ENCODE data around the gene MAP3K20. TPM values are rescaled to one million over a fixed set of nuclear protein-coding genes. Genes with fewer than 3 reads are reported as not detected.
"Not testable (repeated sequence)": the region's sequence is repeated elsewhere in the genome, so short reads cannot be mapped to it uniquely, and the experiment has no call there.

MAP3K20 gene
- total and polyA plus RNA-seq, 2 donors (not counting 1 experiment from before 2014, with no cell fraction given) = 105 to 138 TPM

DNA sequence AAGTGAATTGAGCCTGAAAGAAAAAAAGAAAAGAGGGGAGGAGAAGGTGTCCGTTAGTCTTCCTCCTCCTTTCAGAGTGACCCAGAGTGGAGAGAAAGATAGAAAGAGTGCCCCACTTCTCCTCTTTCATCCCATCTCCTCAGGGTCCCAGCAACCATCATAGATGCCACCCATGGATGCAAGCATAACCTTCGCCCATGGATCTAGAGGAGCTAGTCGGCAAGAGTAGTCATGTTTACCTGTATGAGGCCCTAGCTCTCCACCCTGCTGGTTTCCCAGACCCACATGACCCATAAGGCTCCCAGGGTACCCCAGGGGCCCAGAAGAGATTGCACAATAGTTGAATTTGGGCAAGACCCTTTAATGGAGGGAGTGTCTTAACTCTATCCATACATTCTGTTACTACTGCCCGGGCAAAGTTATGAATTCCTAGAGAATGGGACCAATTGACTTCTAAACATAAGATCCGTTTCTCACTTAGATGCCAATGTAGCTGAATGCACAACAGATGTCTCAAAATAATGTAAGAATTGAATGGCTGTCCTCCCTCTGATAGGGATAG lies 223.0 kb downstream of the MAP3K20 start:
- Histone ChIP-seq H3K4me1 (ENCODE audit: control insufficient read depth, extremely low read depth, insufficient read depth, low read length) (no peaks in the 10 kb centered on the region), H3K27me3 (ENCODE audit: control insufficient read depth, insufficient read depth, low read length) (no peaks in the 10 kb centered on the region), H4K20me1 (ENCODE audit: control insufficient read depth, extremely low read depth, insufficient read depth, low read length) (no peaks in the 10 kb centered on the region), H3K9ac (ENCODE audit: insufficient read depth, low read length) (no peak overlapping the region), H3K79me2 (ENCODE audit: control insufficient read depth, insufficient read depth, low read length) (no peaks in the 10 kb centered on the region), H3K9me3 (ENCODE audit: control insufficient read depth, insufficient read depth, low read depth, low read length) (no peaks in the 10 kb centered on the region), H3K4me3 (replicated peaks in 1 of 4; ENCODE audit: control extremely low read depth in 1 of 4, insufficient read depth in 1 of 4, low read depth in 3 of 4, low read length in 4 of 4) (no peak overlapping the region), H3K4me2 (ENCODE audit: extremely low read depth, insufficient read depth, low read length) (no peak overlapping the region), H2AFZ (ENCODE audit: low read length) (no peak overlapping the region), H3K36me3 (ENCODE audit: control insufficient read depth, insufficient read depth, low read length) (no peaks in the 10 kb centered on the region), H3K27ac (ENCODE audit: insufficient read depth, low read length) (no peak overlapping the region)
- TF ChIP-seq EZH2 (IDR thresholded peaks at IDR 0.05; ENCODE audit: low read length, missing control alignments) = no peak
- TF ChIP-seq, protein P1, sequence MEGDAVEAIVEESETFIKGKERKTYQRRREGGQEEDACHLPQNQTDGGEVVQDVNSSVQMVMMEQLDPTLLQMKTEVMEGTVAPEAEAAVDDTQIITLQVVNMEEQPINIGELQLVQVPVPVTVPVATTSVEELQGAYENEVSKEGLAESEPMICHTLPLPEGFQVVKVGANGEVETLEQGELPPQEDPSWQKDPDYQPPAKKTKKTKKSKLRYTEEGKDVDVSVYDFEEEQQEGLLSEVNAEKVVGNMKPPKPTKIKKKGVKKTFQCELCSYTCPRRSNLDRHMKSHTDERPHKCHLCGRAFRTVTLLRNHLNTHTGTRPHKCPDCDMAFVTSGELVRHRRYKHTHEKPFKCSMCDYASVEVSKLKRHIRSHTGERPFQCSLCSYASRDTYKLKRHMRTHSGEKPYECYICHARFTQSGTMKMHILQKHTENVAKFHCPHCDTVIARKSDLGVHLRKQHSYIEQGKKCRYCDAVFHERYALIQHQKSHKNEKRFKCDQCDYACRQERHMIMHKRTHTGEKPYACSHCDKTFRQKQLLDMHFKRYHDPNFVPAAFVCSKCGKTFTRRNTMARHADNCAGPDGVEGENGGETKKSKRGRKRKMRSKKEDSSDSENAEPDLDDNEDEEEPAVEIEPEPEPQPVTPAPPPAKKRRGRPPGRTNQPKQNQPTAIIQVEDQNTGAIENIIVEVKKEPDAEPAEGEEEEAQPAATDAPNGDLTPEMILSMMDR (conservative IDR thresholded peaks at IDR 0.05 in 1 of 2, IDR thresholded peaks at IDR 0.05 in 1 of 2; ENCODE audit: low read depth in 1 of 2, low read length in 2 of 2) = no peak
- DNase-seq (ENCODE audit: low read depth in 2 of 2) = peak in 1 of 2 donors; percentile 7

DNA sequence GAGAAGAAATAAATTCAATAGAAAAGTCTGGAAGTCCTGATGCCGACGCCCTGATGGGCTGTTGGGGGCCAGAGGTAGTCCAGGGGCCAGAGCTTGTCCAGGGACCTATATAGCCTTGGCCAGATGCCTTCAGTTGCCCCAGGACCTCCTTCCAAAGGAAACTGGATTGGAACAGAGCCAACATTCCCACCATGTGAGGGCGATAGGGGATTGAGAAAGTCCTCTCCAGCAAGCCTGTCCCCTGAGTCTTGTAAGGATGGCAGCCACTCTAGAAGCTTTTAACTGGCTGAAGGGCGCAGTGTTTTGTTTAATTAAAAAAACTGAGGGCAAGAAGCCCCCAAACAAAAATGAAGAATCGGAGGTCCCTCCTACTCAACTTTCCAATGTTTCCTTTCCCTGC lies 224.1 kb downstream of the MAP3K20 start:
- H3K27ac ChIP-seq (ENCODE audit: insufficient read depth, low read length) = no peak overlapping the region
- H2AFZ ChIP-seq (ENCODE audit: low read length) = no peak overlapping the region
- H3K4me1 ChIP-seq (ENCODE audit: control insufficient read depth, extremely low read depth, insufficient read depth, low read length) = no peaks in the 10 kb centered on the region
- no peak for TF ChIP-seq EZH2 (IDR thresholded peaks at IDR 0.05; ENCODE audit: low read length, missing control alignments)
- TF ChIP-seq, protein P1 (conservative IDR thresholded peaks at IDR 0.05 in 1 of 2, IDR thresholded peaks at IDR 0.05 in 1 of 2; ENCODE audit: low read depth in 1 of 2, low read length in 2 of 2) = no peak
- H3K79me2 ChIP-seq (ENCODE audit: control insufficient read depth, insufficient read depth, low read length) = no peaks in the 10 kb centered on the region
- H3K9ac ChIP-seq (ENCODE audit: insufficient read depth, low read length) = no peak overlapping the region
- no peaks in the 10 kb centered on the region for H3K36me3 ChIP-seq (ENCODE audit: control insufficient read depth, insufficient read depth, low read length)
- DNase-seq (ENCODE audit: low read depth in 2 of 2) = no peak
- no peaks in the 10 kb centered on the region for H4K20me1 ChIP-seq (ENCODE audit: control insufficient read depth, extremely low read depth, insufficient read depth, low read length)
- no peak overlapping the region for H3K4me2 ChIP-seq (ENCODE audit: extremely low read depth, insufficient read depth, low read length)
- H3K4me3 ChIP-seq (replicated peaks in 1 of 4; ENCODE audit: control extremely low read depth in 1 of 4, insufficient read depth in 1 of 4, low read depth in 3 of 4, low read length in 4 of 4) = no peak overlapping the region
- no peaks in the 10 kb centered on the region for H3K9me3 ChIP-seq (ENCODE audit: control insufficient read depth, insufficient read depth, low read depth, low read length)
- H3K27me3 ChIP-seq (ENCODE audit: control insufficient read depth, insufficient read depth, low read length) = no peaks in the 10 kb centered on the region

DNA sequence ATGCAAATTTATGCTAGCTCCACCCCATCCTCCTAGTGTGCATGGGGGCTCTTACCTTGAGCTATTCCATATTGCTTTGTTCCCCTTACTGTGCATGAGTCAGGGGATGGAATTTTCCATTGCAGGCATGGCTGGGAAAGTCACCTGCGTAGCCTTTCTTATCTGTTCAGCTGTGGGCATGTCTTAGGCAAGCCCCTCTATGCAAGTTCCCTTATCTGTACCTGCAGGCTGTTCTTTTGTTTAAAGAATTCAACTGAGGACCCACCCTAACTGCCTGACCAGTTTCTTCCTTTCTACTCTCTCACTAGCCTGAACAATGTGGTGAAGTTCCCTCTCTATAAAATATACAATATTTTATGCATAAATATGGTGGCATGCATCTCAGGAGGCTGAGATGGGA lies 224.8 kb downstream of the MAP3K20 start:
- H4K20me1 ChIP-seq (ENCODE audit: control insufficient read depth, extremely low read depth, insufficient read depth, low read length) = no peaks in the 10 kb centered on the region
- no peaks in the 10 kb centered on the region for H3K36me3 ChIP-seq (ENCODE audit: control insufficient read depth, insufficient read depth, low read length)
- H3K9ac ChIP-seq (ENCODE audit: insufficient read depth, low read length) = no peak overlapping the region
- DNase-seq (ENCODE audit: low read depth in 2 of 2) = no peak
- H3K4me1 ChIP-seq (ENCODE audit: control insufficient read depth, extremely low read depth, insufficient read depth, low read length) = no peaks in the 10 kb centered on the region
- no peaks in the 10 kb centered on the region for H3K9me3 ChIP-seq (ENCODE audit: control insufficient read depth, insufficient read depth, low read depth, low read length)
- no peak for TF ChIP-seq EZH2 (IDR thresholded peaks at IDR 0.05; ENCODE audit: low read length, missing control alignments)
- H2AFZ ChIP-seq (ENCODE audit: low read length) = no peak overlapping the region
- H3K4me3 ChIP-seq (replicated peaks in 1 of 4; ENCODE audit: control extremely low read depth in 1 of 4, insufficient read depth in 1 of 4, low read depth in 3 of 4, low read length in 4 of 4) = no peak overlapping the region
- no peak overlapping the region for H3K4me2 ChIP-seq (ENCODE audit: extremely low read depth, insufficient read depth, low read length)
- no peaks in the 10 kb centered on the region for H3K27me3 ChIP-seq (ENCODE audit: control insufficient read depth, insufficient read depth, low read length)
- H3K79me2 ChIP-seq (ENCODE audit: control insufficient read depth, insufficient read depth, low read length) = no peaks in the 10 kb centered on the region
- H3K27ac ChIP-seq (ENCODE audit: insufficient read depth, low read length) = no peak overlapping the region

DNA sequence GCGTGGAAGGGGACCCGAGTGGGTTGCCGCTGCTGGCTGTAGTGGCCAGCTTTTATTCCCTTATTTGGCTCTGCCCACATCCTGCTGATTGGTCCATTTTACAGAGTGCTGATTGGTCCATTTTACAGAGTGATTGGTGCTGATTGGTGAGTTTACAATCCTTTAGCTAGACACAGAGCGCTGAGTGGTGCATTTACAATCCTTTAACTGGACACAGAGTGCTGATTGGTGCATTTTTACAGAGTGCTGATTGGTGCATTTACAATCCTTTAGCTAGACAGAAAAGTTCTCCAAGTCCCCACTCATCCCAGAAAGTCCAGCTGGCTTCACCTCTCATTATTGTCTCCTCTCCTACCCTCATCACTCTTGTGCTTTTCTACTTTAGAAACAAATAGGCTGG lies 225.9 kb downstream of the MAP3K20 start:
- H3K36me3 ChIP-seq (ENCODE audit: control insufficient read depth, insufficient read depth, low read length); H3K9me3 ChIP-seq (ENCODE audit: control insufficient read depth, insufficient read depth, low read depth, low read length); H3K79me2 ChIP-seq (ENCODE audit: control insufficient read depth, insufficient read depth, low read length); H2AFZ ChIP-seq (ENCODE audit: low read length); H3K27me3 ChIP-seq (ENCODE audit: control insufficient read depth, insufficient read depth, low read length); DNase-seq (ENCODE audit: low read depth in 2 of 2); H3K4me2 ChIP-seq (ENCODE audit: extremely low read depth, insufficient read depth, low read length); H3K9ac ChIP-seq (ENCODE audit: insufficient read depth, low read length); H3K4me3 ChIP-seq (replicated peaks in 1 of 4; ENCODE audit: control extremely low read depth in 1 of 4, insufficient read depth in 1 of 4, low read depth in 3 of 4, low read length in 4 of 4); H3K4me1 ChIP-seq (ENCODE audit: control insufficient read depth, extremely low read depth, insufficient read depth, low read length); H4K20me1 ChIP-seq (ENCODE audit: control insufficient read depth, extremely low read depth, insufficient read depth, low read length); H3K27ac ChIP-seq (ENCODE audit: insufficient read depth, low read length): not testable (repeated sequence)
